ENCODE results near the gene TNFRSF21. TPM values are rescaled to one million over a fixed set of nuclear protein-coding genes. Genes with fewer than 3 reads are reported as not detected.
"Not testable (repeated sequence)": the region's sequence is repeated elsewhere in the genome, so short reads cannot be mapped to it uniquely, and the experiment has no call there.

Gene TNFRSF21
- total and polyA plus RNA-seq, 5 experiments from 2014 or later, result 0.36 to 0.38 TPM; not detected in 3

DNA sequence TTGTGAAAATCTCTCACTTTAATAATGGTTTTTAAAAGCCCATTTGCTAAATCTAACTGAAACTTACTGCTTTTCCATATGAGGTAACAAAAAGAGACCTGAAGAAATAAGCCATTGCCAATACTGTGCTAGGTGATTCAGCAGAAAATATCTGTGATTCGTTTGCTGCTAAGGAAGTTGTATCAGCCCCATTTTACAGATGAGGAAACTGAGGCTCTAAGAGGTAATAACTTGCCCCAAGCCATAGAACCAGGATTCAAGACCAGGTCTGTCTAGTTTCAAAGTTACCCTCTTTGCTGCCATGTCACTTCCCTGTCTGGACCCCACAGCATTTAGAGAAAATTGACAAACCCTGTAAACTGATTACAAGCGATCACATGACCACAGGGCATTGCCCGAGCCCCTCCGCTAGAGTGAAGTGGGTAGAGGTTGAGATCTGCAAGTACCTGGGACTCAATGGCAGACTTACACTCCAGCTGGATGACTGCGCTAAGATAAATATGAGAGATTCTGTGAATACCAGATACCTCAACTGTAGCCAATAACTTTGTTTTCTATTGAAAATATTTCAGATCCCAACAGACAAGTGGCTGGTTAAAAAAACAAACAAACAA lies 69.3 kb downstream of the TNFRSF21 start:
- Mint-ChIP-seq H3K9me3 (no peaks in the 10 kb centered on the region), H3K27ac (no peak overlapping the region), H3K27me3 (no peaks in the 10 kb centered on the region), H3K36me3 (no peaks in the 10 kb centered on the region), H3K4me1 (peaks cover 12 to 43% (median 21%) of the 10 kb centered on the region in 4 donors), H3K4me3 (no peak overlapping the region)
- no peak for ATAC-seq
- POLR2A ChIA-PET, result no interaction called here
- DNase-seq, result no peak

DNA sequence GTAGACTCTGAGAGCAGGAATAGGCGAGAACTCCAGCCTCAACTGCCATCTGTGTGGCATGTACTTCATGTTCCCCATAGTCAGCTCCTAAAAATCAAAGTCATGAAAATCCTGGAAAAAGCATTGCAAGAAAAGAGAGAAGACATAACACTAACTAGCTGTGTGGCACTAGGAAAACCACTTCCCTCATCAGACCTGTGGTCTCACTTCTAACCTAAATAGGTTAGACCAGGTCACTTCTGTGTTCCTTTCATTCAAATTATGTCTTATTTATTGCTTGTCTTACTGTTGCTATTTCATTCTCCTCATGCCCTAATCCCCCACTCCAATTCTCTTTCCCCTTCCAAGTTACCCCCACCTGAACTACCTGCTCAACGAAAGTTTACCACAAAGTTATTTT lies 70.2 kb downstream of the TNFRSF21 start:
- H3K4me3 Mint-ChIP-seq, result no peak overlapping the region
- H3K9me3 Mint-ChIP-seq, result no peaks in the 10 kb centered on the region
- H3K4me1 Mint-ChIP-seq, result peaks cover 12 to 41% (median 19%) of the 10 kb centered on the region in 4 donors
- no peak for DNase-seq
- ATAC-seq, result no peak
- H3K27me3 Mint-ChIP-seq, result no peaks in the 10 kb centered on the region
- POLR2A ChIA-PET, result no interaction called here
- H3K36me3 Mint-ChIP-seq, result no peaks in the 10 kb centered on the region
- peak overlapping the region in 1 of 10 donors; percentile 38 for H3K27ac Mint-ChIP-seq

DNA sequence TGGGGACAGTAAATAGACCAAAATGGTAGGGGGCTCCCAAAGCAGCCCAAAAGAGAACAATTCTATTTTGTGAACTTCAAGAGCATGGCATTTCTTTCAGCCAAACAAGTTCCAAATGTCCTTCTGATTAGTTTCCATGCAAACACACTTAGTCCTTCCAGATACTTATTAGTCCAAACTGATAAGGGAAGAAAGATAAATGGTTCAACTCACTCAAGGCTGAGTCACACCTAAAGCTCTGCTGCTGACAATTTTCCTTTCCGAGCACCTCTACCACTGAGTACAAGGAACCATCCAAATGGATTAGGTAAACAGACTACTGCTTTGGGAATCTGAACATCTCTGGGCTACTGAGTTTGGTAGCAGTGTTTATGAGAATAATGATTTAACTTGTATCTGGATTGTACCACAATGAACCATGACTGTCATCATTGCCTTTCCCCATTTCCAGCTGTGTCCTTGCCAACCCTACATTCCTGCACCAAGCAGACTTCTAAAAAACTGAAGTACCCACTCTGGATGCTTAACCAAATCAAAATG lies 71.2 kb downstream of the TNFRSF21 start:
- POLR2A ChIA-PET, result no interaction called here
- ATAC-seq (no peak), DNase-seq (no peak)
- Mint-ChIP-seq H3K4me1 (peaks cover 9 to 38% (median 19%) of the 10 kb centered on the region in 4 donors), H3K9me3 (no peaks in the 10 kb centered on the region), H3K27me3 (no peaks in the 10 kb centered on the region), H3K36me3 (no peaks in the 10 kb centered on the region), H3K4me3 (no peak overlapping the region), H3K27ac (no peak overlapping the region)

DNA sequence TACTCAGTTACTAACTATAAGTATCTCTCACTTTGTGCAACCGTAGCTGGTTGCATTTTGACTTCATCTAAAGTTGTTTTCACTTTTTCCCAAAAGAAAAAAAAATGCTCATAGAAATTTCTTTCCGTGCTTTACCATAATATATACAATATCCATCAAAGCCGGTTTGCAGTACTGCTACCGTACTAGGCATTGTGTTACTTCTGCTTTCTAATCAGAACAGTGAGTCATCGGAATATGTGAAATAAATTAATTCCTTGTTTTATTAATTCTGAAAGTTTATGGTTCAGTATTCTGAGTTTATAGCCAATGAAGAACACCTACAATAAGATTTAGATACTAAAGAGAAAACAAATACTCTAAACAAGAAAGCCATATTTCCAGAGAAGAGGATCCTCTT lies 72.5 kb downstream of the TNFRSF21 start:
- ATAC-seq, result no peak
- no peak for DNase-seq
- no peaks in the 10 kb centered on the region for H3K9me3 Mint-ChIP-seq
- POLR2A ChIA-PET, result no interaction called here
- H3K4me3 Mint-ChIP-seq, result no peak overlapping the region
- peaks cover 6 to 26% (median 10%) of the 10 kb centered on the region in 4 donors for H3K4me1 Mint-ChIP-seq
- no peaks in the 10 kb centered on the region for H3K36me3 Mint-ChIP-seq
- no peak overlapping the region for H3K27ac Mint-ChIP-seq
- no peaks in the 10 kb centered on the region for H3K27me3 Mint-ChIP-seq

DNA sequence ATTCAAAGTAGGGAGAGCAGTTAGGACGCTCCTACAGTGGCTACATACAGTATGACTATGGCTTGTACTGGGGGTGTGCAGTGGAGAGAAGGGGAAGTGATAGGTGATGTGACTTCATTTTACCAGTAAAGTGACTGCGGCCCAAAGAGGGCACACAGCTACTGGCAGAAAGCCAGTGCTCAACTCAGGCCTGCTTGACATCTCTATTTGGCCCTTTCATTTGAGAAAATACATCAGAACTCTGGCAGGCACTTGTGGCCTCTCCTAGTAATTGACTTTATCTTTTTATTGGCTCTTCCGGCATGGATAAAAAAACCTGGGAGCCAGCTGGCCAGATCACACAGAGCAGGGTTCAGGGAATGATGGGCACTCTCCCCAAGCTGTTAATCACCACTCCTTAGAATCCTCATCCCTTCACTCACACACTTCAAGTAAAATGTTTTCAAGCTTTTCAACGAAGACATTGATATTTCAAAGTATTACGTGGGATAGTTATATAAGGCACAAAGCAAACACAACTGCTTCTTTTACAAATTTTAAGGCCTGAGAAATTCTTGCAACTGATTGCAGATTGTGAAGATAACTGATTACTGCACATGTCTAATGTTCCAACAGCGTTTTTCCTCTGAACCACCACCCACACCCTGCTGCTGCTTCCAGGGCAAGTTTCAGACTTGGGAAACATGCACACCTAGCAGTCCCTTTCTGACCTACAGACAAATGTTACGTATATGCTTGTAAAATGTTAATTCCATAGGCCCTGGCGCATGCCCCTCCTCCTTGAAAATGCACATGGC lies 73.5 kb downstream of the TNFRSF21 start:
- peaks cover 0 to 17% (median 5%) of the 10 kb centered on the region in 4 donors for H3K4me1 Mint-ChIP-seq
- DNase-seq, result no peak
- no peaks in the 10 kb centered on the region for H3K9me3 Mint-ChIP-seq
- H3K36me3 Mint-ChIP-seq, result no peaks in the 10 kb centered on the region
- no peak for ATAC-seq
- no peak overlapping the region for H3K27ac Mint-ChIP-seq
- H3K4me3 Mint-ChIP-seq, result no peak overlapping the region
- no peaks in the 10 kb centered on the region for H3K27me3 Mint-ChIP-seq
- POLR2A ChIA-PET, result no interaction called here

DNA sequence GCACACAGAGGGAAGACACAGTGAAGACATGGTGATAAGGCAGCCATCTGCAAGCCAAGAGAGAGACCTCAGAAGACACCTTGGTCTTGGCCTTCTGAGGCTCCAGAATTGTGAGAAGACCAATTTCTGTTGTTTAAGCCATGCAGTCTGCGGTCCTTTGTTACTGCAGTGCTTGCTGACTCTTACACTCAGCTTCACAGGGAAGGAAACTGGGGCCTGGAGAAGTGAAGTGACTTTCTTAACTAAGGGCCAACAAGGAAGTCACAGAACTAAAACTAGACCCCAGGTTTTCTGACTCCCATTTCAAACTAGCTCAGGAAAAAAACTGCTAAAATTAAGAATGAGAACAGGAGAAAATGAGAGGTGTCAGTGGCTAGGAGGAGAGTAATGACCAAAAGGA lies 74.3 kb downstream of the TNFRSF21 start:
- Mint-ChIP-seq H3K9me3 (no peaks in the 10 kb centered on the region), H3K36me3 (no peaks in the 10 kb centered on the region), H3K27ac (no peak overlapping the region), H3K4me1 (peaks cover 0 to 15% (median 5%) of the 10 kb centered on the region in 4 donors), H3K27me3 (no peaks in the 10 kb centered on the region), H3K4me3 (no peak overlapping the region)
- ATAC-seq, result no peak
- POLR2A ChIA-PET, result no interaction called here
- DNase-seq, result no peak

DNA sequence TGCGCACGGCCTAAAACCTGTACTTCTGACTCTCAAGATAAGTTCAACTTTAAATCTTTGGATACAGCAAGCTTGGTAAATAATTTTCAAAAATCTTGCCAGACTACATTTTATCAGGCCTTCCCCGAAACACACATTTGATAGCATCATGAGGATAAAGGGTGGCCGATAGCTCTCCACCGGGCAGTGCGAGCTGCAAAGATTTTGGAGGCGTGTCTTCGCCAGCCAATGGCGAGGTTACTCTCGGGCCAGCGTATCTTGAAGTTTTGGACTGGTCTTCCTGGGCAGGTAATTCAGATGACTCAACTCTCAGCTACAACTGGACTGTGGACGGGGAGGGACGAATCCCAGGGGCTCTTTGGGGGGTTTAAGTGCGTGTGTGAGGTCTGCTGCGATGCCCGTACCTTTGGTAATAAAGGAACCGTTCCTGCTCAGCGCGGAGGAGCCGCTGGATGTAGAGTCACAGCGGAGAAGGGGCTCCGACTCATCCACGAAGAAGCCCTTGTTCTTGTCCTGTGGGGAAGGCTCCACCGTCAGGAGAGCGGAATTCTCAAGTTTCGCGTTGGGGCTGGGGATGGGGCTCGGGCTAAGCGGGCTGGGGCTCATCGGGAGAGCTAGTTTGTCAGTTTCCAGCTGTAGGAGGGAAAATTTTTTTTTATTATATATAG lies 75.3 kb downstream of the TNFRSF21 start:
- H3K4me1 Mint-ChIP-seq, result peaks cover 0 to 10% (median 1%) of the 10 kb centered on the region in 4 donors
- POLR2A ChIA-PET, result no interaction called here
- DNase-seq (no peak), ATAC-seq (no peak)
- H3K27ac Mint-ChIP-seq, result no peak overlapping the region
- no peaks in the 10 kb centered on the region for H3K9me3 Mint-ChIP-seq
- no peak overlapping the region for H3K4me3 Mint-ChIP-seq
- no peaks in the 10 kb centered on the region for H3K36me3 Mint-ChIP-seq
- no peaks in the 10 kb centered on the region for H3K27me3 Mint-ChIP-seq

DNA sequence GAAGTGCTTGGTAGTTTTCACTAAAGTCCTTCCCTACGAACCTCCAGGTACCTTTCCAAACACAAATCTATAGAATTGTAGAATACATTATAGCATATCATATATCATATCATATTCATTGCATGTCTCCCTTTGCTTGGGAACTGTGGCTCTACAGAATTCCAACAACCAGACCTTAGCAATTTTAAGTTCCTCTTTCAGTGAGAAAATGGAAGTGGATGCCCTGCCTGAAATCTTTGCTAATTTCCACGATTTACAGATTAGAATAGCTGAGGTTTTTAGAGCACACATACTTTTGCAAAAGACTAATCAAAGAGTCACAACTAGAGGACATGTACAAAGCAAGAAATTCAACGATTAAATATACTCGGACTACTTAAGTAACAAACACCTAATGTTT lies 78.6 kb downstream of the TNFRSF21 start:
- POLR2A ChIA-PET, result no interaction called here
- Mint-ChIP-seq H3K27ac (no peak overlapping the region), H3K36me3 (no peaks in the 10 kb centered on the region), H3K4me1 (peaks cover 0 to 6% (median 0%) of the 10 kb centered on the region in 4 donors), H3K4me3 (no peak overlapping the region), H3K9me3 (peaks cover 0 to 6% (median 0%) of the 10 kb centered on the region in 9 donors), H3K27me3 (no peaks in the 10 kb centered on the region)
- no peak for ATAC-seq
- DNase-seq, result no peak

DNA sequence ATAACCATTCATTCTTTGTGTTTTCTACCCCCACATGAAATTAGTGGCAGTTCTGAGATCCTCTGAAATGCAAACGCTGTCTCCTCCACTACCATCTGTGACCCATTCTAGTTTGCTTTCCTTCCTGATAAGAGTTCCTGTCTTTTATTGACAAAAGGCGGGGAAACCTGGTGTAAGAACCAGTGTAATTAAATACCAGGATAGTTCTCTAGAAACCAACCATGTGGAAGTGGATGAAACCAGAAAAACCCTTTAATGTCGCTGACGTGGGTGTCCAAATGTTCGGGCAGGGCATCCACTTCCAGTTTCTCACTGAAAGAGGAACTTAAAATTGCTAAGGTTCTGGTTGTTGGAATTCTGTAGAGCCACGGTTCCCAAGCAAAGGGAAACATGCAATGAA lies 79.1 kb downstream of the TNFRSF21 start:
- ATAC-seq, result no peak
- H3K36me3 Mint-ChIP-seq, result no peaks in the 10 kb centered on the region
- POLR2A ChIA-PET, result no interaction called here
- peaks cover 0 to 6% (median 0%) of the 10 kb centered on the region in 9 donors for H3K9me3 Mint-ChIP-seq
- no peak for DNase-seq
- H3K4me3 Mint-ChIP-seq, result no peak overlapping the region
- H3K27ac Mint-ChIP-seq, result no peak overlapping the region
- H3K27me3 Mint-ChIP-seq, result no peaks in the 10 kb centered on the region
- H3K4me1 Mint-ChIP-seq, result peaks cover 0 to under 1% (median 0%) of the 10 kb centered on the region in 4 donors

DNA sequence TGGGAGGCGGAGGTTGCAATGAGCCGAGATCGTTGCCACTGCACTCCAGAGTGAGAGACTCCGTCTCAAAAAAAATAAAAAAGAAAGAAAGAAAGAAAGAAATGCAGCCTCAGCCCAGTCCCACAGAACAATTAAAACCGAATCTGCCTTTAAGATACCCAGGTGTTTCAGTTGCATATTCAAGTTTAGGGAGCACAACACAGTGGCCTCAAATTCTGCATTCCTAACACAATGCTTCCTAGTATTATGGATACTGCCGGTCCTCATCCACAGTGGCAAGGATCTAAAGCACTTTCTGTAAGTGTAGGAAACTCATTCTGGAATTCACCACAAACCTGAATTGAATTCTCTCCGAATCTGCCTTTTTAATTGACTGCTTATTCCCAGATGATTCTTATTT lies 80.5 kb downstream of the TNFRSF21 start:
- Mint-ChIP-seq H3K4me1 (no peaks in the 10 kb centered on the region), H3K27me3 (no peaks in the 10 kb centered on the region)

DNA sequence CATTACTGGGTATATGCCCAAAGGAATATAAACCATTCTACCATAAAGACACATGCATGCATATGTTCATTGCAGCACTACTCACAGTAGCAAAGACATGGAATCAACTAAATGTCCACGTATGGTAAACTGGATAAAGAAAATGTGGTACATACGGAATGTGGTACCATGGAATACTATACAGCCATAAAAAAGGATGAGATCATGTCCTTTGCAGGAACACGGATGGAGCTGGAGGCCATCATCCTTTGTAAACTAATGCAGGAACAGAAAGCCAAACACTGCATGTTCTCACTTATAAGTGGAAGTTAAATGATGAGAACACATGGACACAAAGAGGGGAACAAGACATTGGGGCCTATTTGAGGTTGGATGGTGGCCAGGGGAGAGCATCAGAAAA lies 81.6 kb downstream of the TNFRSF21 start:
- H3K9me3 Mint-ChIP-seq, POLR2A ChIA-PET, ATAC-seq, H3K27me3 Mint-ChIP-seq, H3K4me3 Mint-ChIP-seq, H3K4me1 Mint-ChIP-seq, H3K27ac Mint-ChIP-seq, H3K36me3 Mint-ChIP-seq, DNase-seq: not testable (repeated sequence)

More for the DNA sequence above, 80.5 kb downstream of the TNFRSF21 start:
- no peak for ATAC-seq
- POLR2A ChIA-PET, result no interaction called here
- no peak overlapping the region for H3K27ac Mint-ChIP-seq
- DNase-seq, result no peak
- H3K4me3 Mint-ChIP-seq, result no peak overlapping the region
- H3K36me3 Mint-ChIP-seq, result no peaks in the 10 kb centered on the region
- peaks cover 0 to 6% (median 0%) of the 10 kb centered on the region in 9 donors for H3K9me3 Mint-ChIP-seq

DNA sequence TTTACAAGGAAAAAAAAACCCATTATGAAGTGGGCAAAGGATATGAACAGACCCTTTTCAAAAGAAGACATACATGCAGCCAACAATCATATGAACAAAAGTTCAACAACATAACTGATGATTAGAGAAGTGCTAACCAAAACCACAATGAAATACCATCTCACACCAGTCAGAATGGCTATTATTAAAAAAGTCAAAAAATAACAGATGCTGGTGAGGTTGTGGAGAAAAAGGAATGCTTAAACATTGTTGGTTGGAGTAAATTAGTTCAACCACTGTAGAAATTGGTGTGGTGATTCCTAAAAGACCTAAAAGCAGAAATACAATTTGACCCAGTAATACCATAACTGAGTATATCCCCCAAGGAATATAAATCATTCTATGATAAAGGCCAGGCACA lies 86.5 kb downstream of the TNFRSF21 start:
- H3K27me3 Mint-ChIP-seq, H3K36me3 Mint-ChIP-seq, H3K27ac Mint-ChIP-seq, H3K9me3 Mint-ChIP-seq, H3K4me3 Mint-ChIP-seq, H3K4me1 Mint-ChIP-seq, POLR2A ChIA-PET, ATAC-seq, DNase-seq: not testable (repeated sequence)

DNA sequence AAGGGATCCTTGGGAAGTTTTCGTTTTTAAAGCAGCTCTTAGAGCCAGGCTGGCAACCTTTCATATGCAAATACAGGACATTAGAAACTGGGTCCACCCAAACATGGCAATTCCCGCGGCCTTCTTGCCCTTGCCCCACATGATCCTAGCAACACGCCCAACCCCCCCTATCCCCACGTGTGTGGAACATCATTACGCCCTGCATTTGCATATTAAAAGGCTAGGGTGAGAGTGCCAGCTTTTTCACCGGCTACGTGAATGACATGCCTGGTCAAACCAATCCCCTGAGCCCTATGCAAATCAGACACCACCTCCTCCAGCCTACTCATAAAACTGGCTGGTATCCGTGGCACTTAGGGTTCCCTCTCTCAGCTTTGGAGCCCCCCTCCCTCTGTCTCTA lies 88.1 kb downstream of the TNFRSF21 start:
- peaks cover 0 to 8% (median 3%) of the 10 kb centered on the region in 5 donors for H3K27me3 Mint-ChIP-seq
- peaks cover 0 to 6% (median 0%) of the 10 kb centered on the region in 3 donors for H3K36me3 Mint-ChIP-seq
- H3K27ac Mint-ChIP-seq, result no peak overlapping the region
- no peaks in the 10 kb centered on the region for H3K4me1 Mint-ChIP-seq
- H3K4me3 Mint-ChIP-seq, result no peak overlapping the region
- peaks cover 0 to 3% (median 0%) of the 10 kb centered on the region in 9 donors for H3K9me3 Mint-ChIP-seq
- POLR2A ChIA-PET, result no interaction called here
- DNase-seq, result no peak
- no peak for ATAC-seq

All from naive thymus-derived CD8-positive, alpha-beta T cell (primary cell).